Hepatocyte (in vitro differentiated cells): Measurements from ENCODE around the gene KCNN3. TPM values are rescaled to one million over a fixed set of nuclear protein-coding genes. Genes with fewer than 3 reads are reported as not detected.

Source experiments
- DNase-seq: peaks from one replicate; pipeline ENCODE4 v3.0.0-alpha.2; 2016; ENCODE audit warnings: low spot score
- H2AFZ ChIP-seq: fragments of 200-600 bp; sonication (generic); 2 replicates; pipeline ENCODE4 v1.6.0; 2016; ENCODE audit warnings: antibody characterized with exemption, mild to moderate bottlenecking
- H3K27ac ChIP-seq: fragments of 200-600 bp; sonication (generic); 2 replicates; pipeline ENCODE4 v1.5.1; 2016; ENCODE audit warnings: mild to moderate bottlenecking
- H3K27me3 ChIP-seq: fragments of 200-600 bp; sonication (generic); 2 replicates; pipeline ENCODE4 v1.6.1; 2016
- H3K36me3 ChIP-seq: fragments of 200-600 bp; sonication (generic); replicated peaks from 2 replicates; pipeline ENCODE4 v1.5.1; 2016; ENCODE audit warnings: low read depth; ENCODE audit not compliant: insufficient read depth
- H3K4me1 ChIP-seq: fragments of 200-600 bp; sonication (generic); 2 replicates; pipeline ENCODE4 v1.5.1; 2016; ENCODE audit warnings: mild to moderate bottlenecking, moderate library complexity; ENCODE audit not compliant: insufficient read depth
- H3K4me2 ChIP-seq: fragments of 200-600 bp; sonication (generic); 2 replicates; pipeline ENCODE4 v1.6.0; 2016
- H3K4me3 ChIP-seq: fragments of 200-600 bp; sonication (generic); 2 replicates; pipeline ENCODE4 v1.5.1; 2016; ENCODE audit warnings: mild to moderate bottlenecking
- H3K79me2 ChIP-seq: fragments of 200-600 bp; sonication (generic); 2 replicates; pipeline ENCODE4 v1.6.0; 2017; ENCODE audit warnings: mild to moderate bottlenecking
- H3K9me2 ChIP-seq: fragments of 200-600 bp; sonication (generic); replicated peaks from 2 replicates; pipeline ENCODE4 v1.6.0; 2017; ENCODE audit warnings: mild to moderate bottlenecking; ENCODE audit not compliant: insufficient read depth
- H3K9me3 ChIP-seq: fragments of 200-600 bp; sonication (generic); 2 replicates; pipeline ENCODE4 v1.5.1; 2016; ENCODE audit warnings: low read depth, mild to moderate bottlenecking
- H4K20me1 ChIP-seq: fragments of 200-600 bp; sonication (generic); 2 replicates; pipeline ENCODE4 v1.6.0; 2016; ENCODE audit warnings: mild to moderate bottlenecking; ENCODE audit not compliant: insufficient read depth, poor library complexity, severe bottlenecking
- EZH2 ChIP-seq: fragments of 200-600 bp; sonication (generic); IDR thresholded peaks from 2 replicates; pipeline ENCODE4 v1.6.1; 2016; ENCODE audit warnings: antibody characterized with exemption, mild to moderate bottlenecking, borderline replicate concordance
- EZH2phosphoT487 ChIP-seq: fragments of 200-600 bp; sonication (generic); IDR thresholded peaks from one replicate; pipeline ENCODE4 v1.6.1; 2018; ENCODE audit warnings: antibody characterized with exemption, mild to moderate bottlenecking, low read depth, moderate library complexity; ENCODE audit not compliant: unreplicated experiment, severe bottlenecking
- WGBS: methylation state at CpG from one replicate; pipeline ENCODE4 v1.1.6; 2016; ENCODE audit warnings: low lambda C conversion rate; ENCODE audit errors: missing lambda C conversion rate; 5-methylcytosine and 5-hydroxymethylcytosine counted together
- polyA plus RNA-seq: library from polyadenylated mRNA; unstranded; fragments of >200 nt; fragmentation: Nextera tagmentation; extraction: Ambion mirVana; gene quantifications from 2 replicates; pipeline ENCODE4 v1.2.1, GENCODE V29; 2016
- total RNA-seq: library from RNA; depleted of rRNA; stranded (reverse); fragments of >200 nt; gene quantifications from 2 replicates; pipeline ENCODE4 v1.2.3, GENCODE V29; 2014
- TF ChIP-seq, protein P1 (sequence below): fragments of 200-600 bp; sonication (generic); IDR thresholded peaks from 2 replicates; pipeline ENCODE4 v1.5.1; 2016; ENCODE audit warnings: antibody characterized with exemption, mild to moderate bottlenecking; ENCODE audit not compliant: poor library complexity

KCNN3 gene
- total and polyA plus RNA-seq, 2 experiments from 2014 or later, result 0.56 to 0.67 TPM

DNA sequence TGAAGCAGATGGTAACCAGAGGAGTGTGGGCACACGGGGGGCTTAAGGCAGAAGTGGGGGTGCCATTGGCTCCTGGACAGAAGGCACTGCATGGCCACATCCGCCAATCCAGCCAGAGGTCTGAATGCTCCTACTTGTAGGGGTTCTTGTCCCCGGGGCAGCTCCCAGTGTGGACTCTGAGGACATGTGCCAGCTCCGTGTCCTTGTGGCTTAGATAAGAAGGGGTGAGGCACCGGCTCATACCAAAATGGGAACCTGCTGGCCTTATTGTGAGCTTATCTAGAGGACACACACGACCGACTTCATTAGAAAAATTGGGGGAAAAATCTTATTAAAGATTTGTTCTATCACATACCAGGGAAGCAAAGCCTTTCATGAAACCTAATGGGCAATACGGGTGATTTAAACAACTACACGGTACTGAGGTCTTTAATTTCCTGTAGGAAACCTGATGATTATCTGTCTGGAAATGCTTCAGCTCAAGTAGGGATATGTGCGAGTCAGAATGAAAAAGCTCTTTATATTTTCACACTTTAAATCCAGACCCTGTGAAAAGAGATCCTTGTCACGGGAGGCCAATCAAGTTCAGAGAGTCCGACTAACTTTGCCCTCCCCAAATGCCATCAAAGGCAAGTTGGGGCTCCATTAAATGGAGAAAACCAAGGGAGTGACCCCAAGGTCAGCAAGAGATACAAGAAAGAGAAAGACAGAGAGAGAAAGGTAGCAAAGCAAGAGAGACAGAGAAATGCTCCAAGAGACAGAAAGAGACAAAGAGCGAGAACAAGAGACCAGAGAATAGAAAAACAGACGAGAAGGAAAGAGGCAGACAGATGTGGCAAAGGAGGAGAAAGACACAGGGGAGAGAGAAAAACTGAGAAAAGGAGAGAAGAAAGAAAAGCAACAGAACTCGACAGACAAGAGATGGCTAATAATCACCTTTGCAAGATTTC is 14.1 kb upstream of the KCNN3 start:
- Histone ChIP-seq H3K4me2 (no peak overlapping the region), H3K27ac (peak overlapping the region; percentile 31), H3K9me2 (no peaks in the 10 kb centered on the region), H2AFZ (no peak overlapping the region), H3K9me3 (no peaks in the 10 kb centered on the region), H3K36me3 (no peaks in the 10 kb centered on the region), H3K27me3 (no peaks in the 10 kb centered on the region), H3K4me3 (no peak overlapping the region), H3K79me2 (no peaks in the 10 kb centered on the region), H4K20me1 (no peaks in the 10 kb centered on the region), H3K4me1 (no peaks in the 10 kb centered on the region)
- TF ChIP-seq EZH2 (no peak), EZH2phosphoT487 (no peak)
- TF ChIP-seq, protein P1, sequence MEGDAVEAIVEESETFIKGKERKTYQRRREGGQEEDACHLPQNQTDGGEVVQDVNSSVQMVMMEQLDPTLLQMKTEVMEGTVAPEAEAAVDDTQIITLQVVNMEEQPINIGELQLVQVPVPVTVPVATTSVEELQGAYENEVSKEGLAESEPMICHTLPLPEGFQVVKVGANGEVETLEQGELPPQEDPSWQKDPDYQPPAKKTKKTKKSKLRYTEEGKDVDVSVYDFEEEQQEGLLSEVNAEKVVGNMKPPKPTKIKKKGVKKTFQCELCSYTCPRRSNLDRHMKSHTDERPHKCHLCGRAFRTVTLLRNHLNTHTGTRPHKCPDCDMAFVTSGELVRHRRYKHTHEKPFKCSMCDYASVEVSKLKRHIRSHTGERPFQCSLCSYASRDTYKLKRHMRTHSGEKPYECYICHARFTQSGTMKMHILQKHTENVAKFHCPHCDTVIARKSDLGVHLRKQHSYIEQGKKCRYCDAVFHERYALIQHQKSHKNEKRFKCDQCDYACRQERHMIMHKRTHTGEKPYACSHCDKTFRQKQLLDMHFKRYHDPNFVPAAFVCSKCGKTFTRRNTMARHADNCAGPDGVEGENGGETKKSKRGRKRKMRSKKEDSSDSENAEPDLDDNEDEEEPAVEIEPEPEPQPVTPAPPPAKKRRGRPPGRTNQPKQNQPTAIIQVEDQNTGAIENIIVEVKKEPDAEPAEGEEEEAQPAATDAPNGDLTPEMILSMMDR, result no peak
- 89% methylated on average over 15 of the region's 15 CpGs for WGBS
- DNase-seq, result no peak

DNA sequence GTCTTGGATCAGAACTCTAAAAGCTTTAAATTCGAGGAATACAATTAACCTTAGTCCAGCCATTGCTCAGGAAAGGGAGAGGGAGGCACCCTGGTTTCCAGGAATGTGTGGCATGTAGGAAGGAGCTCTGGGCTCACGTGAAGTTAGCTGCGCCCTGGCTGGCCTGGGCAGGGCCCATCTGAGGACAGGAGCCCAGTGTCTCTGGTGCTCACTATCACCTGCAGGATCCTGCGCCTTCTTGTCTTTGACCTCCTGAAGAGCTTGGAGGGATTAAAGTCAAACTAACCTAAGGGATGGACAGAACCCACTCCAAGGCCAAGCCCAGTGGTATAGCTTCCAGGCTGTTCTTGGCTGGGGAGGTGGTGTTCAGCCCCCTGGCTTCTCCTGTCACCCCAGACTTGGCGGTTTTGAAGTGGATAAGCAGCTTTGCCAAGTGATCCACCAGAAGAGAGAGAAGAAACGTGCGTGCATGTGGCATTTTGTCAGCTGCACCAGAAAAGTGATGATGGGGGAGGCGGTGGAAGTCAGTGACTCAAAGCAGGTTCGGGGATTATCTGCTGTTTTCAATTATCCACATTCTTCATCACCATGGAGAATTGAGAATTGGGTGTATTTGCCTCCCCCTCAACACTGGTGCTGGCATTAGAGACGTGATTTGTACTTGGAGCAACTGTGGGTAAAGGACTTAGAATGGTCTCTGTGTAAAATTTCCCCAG is 11.9 kb upstream of the KCNN3 start:
- Histone ChIP-seq H3K36me3 (no peaks in the 10 kb centered on the region), H4K20me1 (no peaks in the 10 kb centered on the region), H3K27me3 (no peaks in the 10 kb centered on the region), H3K4me1 (peaks cover 7% of the 10 kb centered on the region), H3K4me3 (no peak overlapping the region), H3K9me2 (no peaks in the 10 kb centered on the region), H3K79me2 (no peaks in the 10 kb centered on the region), H3K9me3 (no peaks in the 10 kb centered on the region), H3K4me2 (no peak overlapping the region), H2AFZ (no peak overlapping the region), H3K27ac (no peak overlapping the region)
- TF ChIP-seq EZH2phosphoT487, result no peak
- TF ChIP-seq, protein P1, result no peak
- no peak for TF ChIP-seq EZH2
- DNase-seq, result no peak
- 74% methylated on average over 10 of the region's 10 CpGs for WGBS

DNA sequence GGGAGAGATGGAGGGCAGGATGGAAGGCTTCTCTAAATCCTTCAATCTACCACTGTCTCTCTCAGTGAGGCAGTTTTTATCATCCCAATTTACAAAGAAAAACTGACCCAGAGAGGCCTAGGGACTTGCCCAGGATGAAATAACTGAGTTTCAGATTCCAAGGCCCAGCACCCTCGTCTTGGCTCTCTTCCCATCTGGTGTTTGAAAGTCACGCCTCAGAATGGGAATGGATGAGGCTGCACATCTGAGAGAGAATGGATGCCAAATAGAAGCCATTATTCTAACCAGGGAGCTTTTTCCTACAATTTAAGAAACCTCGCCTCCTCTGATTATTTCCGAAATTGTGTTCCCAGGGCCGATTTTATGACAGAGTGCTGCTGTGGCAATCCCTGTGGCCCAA is 10.6 kb upstream of the KCNN3 start:
- H3K9me3 ChIP-seq, result no peaks in the 10 kb centered on the region
- no peak overlapping the region for H3K27ac ChIP-seq
- H3K9me2 ChIP-seq, result no peaks in the 10 kb centered on the region
- no peak overlapping the region for H3K4me3 ChIP-seq
- no peaks in the 10 kb centered on the region for H3K36me3 ChIP-seq
- no peak overlapping the region for H3K4me2 ChIP-seq
- peaks cover 7% of the 10 kb centered on the region for H3K4me1 ChIP-seq
- TF ChIP-seq EZH2 (no peak), EZH2phosphoT487 (no peak)
- TF ChIP-seq, protein P1, result no peak
- DNase-seq, result no peak
- H4K20me1 ChIP-seq, result no peaks in the 10 kb centered on the region
- H3K79me2 ChIP-seq, result no peaks in the 10 kb centered on the region
- H3K27me3 ChIP-seq, result no peaks in the 10 kb centered on the region
- H2AFZ ChIP-seq, result no peak overlapping the region
- WGBS, result 76% methylated on average over 5 of the region's 5 CpGs
